Neural cell (in vitro differentiated cells): ENCODE measurements around the gene ZBTB46. TPM values are rescaled to one million over a fixed set of nuclear protein-coding genes. Genes with fewer than 3 reads are reported as not detected.

ENCODE experiments used
- H2AFZ ChIP-seq: fragments of 200-600, 300-800 bp; sonication (generic), shearing (Covaris generic); 2 replicates; pipeline ENCODE4 v1.6.0; 2014; ENCODE audit warnings: low read depth, mild to moderate bottlenecking, antibody characterized with exemption, low read length, moderate library complexity
- H3F3A ChIP-seq: fragments of 200-600 bp; shearing (Covaris generic); 2 replicates; pipeline ENCODE4 v1.6.1; 2016; ENCODE audit warnings: mild to moderate bottlenecking, moderate library complexity, mixed read lengths, antibody characterized with exemption, low read length; ENCODE audit not compliant: insufficient read depth, poor library complexity, severe bottlenecking
- H3K27ac ChIP-seq: fragments of 200-600, 300-800 bp; sonication (generic), shearing (Covaris generic); 2 replicates; pipeline ENCODE4 v1.5.1; 2014; ENCODE audit warnings: mild to moderate bottlenecking, low read length, moderate library complexity
- H3K27me3 ChIP-seq: fragments of 300-800, 200-600 bp; sonication (generic), shearing (Covaris generic); 2 replicates; pipeline ENCODE4 v1.6.0; 2014; ENCODE audit warnings: mild to moderate bottlenecking, low read depth, low read length, moderate library complexity; ENCODE audit not compliant: insufficient read depth
- H3K36me3 ChIP-seq: fragments of 300-800, 200-600 bp; sonication (generic), shearing (Covaris generic); 2 replicates; pipeline ENCODE4 v1.5.1; 2014; ENCODE audit warnings: mild to moderate bottlenecking, antibody characterized with exemption, low read length, moderate library complexity; ENCODE audit not compliant: insufficient read depth
- H3K4me2 ChIP-seq: fragments of 300-800, 200-600 bp; sonication (generic), shearing (Covaris generic); 2 replicates; pipeline ENCODE4 v1.6.0; 2014; ENCODE audit warnings: mild to moderate bottlenecking, low read length
- H3K4me3 ChIP-seq: fragments of 300-800, 200-600 bp; sonication (generic), shearing (Covaris generic); 2 replicates; pipeline ENCODE4 v1.5.1; 2014; ENCODE audit warnings: mild to moderate bottlenecking, low read length, moderate library complexity
- H3K79me2 ChIP-seq: fragments of 200-600 bp; shearing (Covaris generic); replicated peaks from 2 replicates; pipeline ENCODE4 v1.6.0; 2014; ENCODE audit warnings: mild to moderate bottlenecking, low read length, moderate library complexity; ENCODE audit not compliant: insufficient read depth
- H3K9ac ChIP-seq: fragments of 300-800, 200-600 bp; sonication (generic), shearing (Covaris generic); 2 replicates; pipeline ENCODE4 v1.6.1; 2016; ENCODE audit warnings: mild to moderate bottlenecking, low read length, mixed read lengths
- H3K9me2 ChIP-seq: fragments of 200-600 bp; shearing (Covaris generic); 2 replicates; pipeline ENCODE4 v1.6.1; 2016; ENCODE audit warnings: mild to moderate bottlenecking, low read length, mixed read lengths; ENCODE audit not compliant: insufficient read depth
- H3K9me3 ChIP-seq: fragments of 200-600, 300-800 bp; sonication (generic), shearing (Covaris generic); 2 replicates; pipeline ENCODE4 v1.6.1; 2016; ENCODE audit warnings: mild to moderate bottlenecking, mixed run types, low read length, moderate library complexity, mixed read lengths
- H4K20me1 ChIP-seq: fragments of 200-600 bp; shearing (Covaris generic); 2 replicates; pipeline ENCODE4 v1.6.1; 2016; ENCODE audit warnings: mild to moderate bottlenecking, mixed run types; ENCODE audit not compliant: insufficient read depth
- EP300 ChIP-seq: fragments of 450-650 bp; conservative IDR thresholded peaks from 2 replicates; pipeline ENCODE4 v1.6.1; 2014; ENCODE audit warnings: antibody characterized with exemption, mild to moderate bottlenecking, moderate library complexity; ENCODE audit not compliant: poor library complexity, severe bottlenecking
- EZH2 ChIP-seq: fragments of 200-600, 300-800 bp; shearing (Covaris generic), sonication (generic); IDR thresholded peaks from 2 replicates; pipeline ENCODE4 v1.6.1; 2014; ENCODE audit warnings: antibody characterized with exemption, low read length, borderline replicate concordance, mild to moderate bottlenecking; ENCODE audit not compliant: insufficient read depth, poor library complexity, severe bottlenecking
- MXI1 ChIP-seq: fragments of 450-650 bp; conservative IDR thresholded peaks from 2 replicates; pipeline ENCODE4 v1.6.1; 2014; ENCODE audit warnings: antibody characterized with exemption, mild to moderate bottlenecking; ENCODE audit not compliant: poor library complexity, severe bottlenecking
- POLR2AphosphoS5 ChIP-seq: IDR thresholded peaks from 2 replicates; pipeline ENCODE4 v1.6.1; 2012
- RAD21 ChIP-seq: fragments of 450-650 bp; conservative IDR thresholded peaks from 2 replicates; pipeline ENCODE4 v1.6.1; 2014; ENCODE audit warnings: antibody characterized with exemption, mild to moderate bottlenecking, moderate library complexity
- SMC3 ChIP-seq: fragments of 450-650 bp; conservative IDR thresholded peaks from 2 replicates; pipeline ENCODE4 v1.6.1; 2014; ENCODE audit warnings: antibody characterized with exemption, mild to moderate bottlenecking, moderate library complexity; ENCODE audit not compliant: poor library complexity
- TAF1 ChIP-seq: IDR thresholded peaks from 2 replicates; pipeline ENCODE4 v1.6.1; 2012; ENCODE audit warnings: low read depth
- polyA plus RNA-seq: library from polyadenylated mRNA; depleted of rRNA; stranded (reverse); fragments of >200 nt; gene quantifications from 2 replicates; pipeline ENCODE4 v1.2.3, GENCODE V29; 2014
- TF ChIP-seq, protein P1 (sequence below): fragments of 450-650 bp; IDR thresholded peaks from 2 replicates; pipeline ENCODE4 v1.5.1; 2014; ENCODE audit warnings: antibody characterized with exemption, mild to moderate bottlenecking, moderate library complexity; ENCODE audit not compliant: poor library complexity, severe bottlenecking
- TF ChIP-seq, protein P2 (sequence below): IDR thresholded peaks from 2 replicates; pipeline ENCODE4 v1.6.1; 2012; ENCODE audit warnings: borderline replicate concordance

ZBTB46 gene
- polyA plus RNA-seq, 1 donor from 2014 or later: 15.0 TPM

DNA sequence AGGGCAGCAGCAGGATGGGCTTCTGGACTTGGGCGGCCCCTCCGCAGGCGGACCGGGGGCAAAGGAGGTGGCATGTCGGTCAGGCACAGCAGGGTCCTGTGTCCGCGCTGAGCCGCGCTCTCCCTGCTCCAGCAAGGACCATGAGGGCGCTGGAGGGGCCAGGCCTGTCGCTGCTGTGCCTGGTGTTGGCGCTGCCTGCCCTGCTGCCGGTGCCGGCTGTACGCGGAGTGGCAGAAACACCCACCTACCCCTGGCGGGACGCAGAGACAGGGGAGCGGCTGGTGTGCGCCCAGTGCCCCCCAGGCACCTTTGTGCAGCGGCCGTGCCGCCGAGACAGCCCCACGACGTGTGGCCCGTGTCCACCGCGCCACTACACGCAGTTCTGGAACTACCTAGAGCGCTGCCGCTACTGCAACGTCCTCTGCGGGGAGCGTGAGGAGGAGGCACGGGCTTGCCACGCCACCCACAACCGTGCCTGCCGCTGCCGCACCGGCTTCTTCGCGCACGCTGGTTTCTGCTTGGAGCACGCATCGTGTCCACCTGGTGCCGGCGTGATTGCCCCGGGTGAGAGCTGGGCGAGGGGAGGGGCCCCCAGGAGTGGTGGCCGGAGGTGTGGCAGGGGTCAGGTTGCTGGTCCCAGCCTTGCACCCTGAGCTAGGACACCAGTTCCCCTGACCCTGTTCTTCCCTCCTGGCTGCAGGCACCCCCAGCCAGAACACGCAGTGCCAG lies 134.3 kb downstream of the ZBTB46 start, which contains the start of gene TNFRSF6B:
TNFRSF6B (plus strand) TSS at position 25 of the 729 bp plus-strand sequence; CDS start at position 141, 116 bp downstream.
- Histone ChIP-seq H3K36me3 (no peaks in the 10 kb centered on the region), H3K9me3 (no peaks in the 10 kb centered on the region), H4K20me1 (no peaks in the 10 kb centered on the region), H3K9me2 (no peaks in the 10 kb centered on the region), H3K9ac (no peak within 1 kb of the TSS), H3K79me2 (no peaks in the 10 kb centered on the region), H2AFZ (no peak within 1 kb of the TSS), H3K4me3 (no peak within 1 kb of the TSS), H3K27me3 (no peaks in the 10 kb centered on the region), H3K27ac (no peak within 1 kb of the TSS), H3F3A (no peaks in the 10 kb centered on the region), H3K4me2 (no peak within 1 kb of the TSS)
- no peak for TF ChIP-seq EZH2
- TF ChIP-seq SMC3: no peak
- no peak for TF ChIP-seq POLR2AphosphoS5
- no peak for TF ChIP-seq TAF1
- no peak for TF ChIP-seq EP300
- TF ChIP-seq, protein P1, sequence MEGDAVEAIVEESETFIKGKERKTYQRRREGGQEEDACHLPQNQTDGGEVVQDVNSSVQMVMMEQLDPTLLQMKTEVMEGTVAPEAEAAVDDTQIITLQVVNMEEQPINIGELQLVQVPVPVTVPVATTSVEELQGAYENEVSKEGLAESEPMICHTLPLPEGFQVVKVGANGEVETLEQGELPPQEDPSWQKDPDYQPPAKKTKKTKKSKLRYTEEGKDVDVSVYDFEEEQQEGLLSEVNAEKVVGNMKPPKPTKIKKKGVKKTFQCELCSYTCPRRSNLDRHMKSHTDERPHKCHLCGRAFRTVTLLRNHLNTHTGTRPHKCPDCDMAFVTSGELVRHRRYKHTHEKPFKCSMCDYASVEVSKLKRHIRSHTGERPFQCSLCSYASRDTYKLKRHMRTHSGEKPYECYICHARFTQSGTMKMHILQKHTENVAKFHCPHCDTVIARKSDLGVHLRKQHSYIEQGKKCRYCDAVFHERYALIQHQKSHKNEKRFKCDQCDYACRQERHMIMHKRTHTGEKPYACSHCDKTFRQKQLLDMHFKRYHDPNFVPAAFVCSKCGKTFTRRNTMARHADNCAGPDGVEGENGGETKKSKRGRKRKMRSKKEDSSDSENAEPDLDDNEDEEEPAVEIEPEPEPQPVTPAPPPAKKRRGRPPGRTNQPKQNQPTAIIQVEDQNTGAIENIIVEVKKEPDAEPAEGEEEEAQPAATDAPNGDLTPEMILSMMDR: no peak
- no peak for TF ChIP-seq MXI1
- TF ChIP-seq, protein P2, sequence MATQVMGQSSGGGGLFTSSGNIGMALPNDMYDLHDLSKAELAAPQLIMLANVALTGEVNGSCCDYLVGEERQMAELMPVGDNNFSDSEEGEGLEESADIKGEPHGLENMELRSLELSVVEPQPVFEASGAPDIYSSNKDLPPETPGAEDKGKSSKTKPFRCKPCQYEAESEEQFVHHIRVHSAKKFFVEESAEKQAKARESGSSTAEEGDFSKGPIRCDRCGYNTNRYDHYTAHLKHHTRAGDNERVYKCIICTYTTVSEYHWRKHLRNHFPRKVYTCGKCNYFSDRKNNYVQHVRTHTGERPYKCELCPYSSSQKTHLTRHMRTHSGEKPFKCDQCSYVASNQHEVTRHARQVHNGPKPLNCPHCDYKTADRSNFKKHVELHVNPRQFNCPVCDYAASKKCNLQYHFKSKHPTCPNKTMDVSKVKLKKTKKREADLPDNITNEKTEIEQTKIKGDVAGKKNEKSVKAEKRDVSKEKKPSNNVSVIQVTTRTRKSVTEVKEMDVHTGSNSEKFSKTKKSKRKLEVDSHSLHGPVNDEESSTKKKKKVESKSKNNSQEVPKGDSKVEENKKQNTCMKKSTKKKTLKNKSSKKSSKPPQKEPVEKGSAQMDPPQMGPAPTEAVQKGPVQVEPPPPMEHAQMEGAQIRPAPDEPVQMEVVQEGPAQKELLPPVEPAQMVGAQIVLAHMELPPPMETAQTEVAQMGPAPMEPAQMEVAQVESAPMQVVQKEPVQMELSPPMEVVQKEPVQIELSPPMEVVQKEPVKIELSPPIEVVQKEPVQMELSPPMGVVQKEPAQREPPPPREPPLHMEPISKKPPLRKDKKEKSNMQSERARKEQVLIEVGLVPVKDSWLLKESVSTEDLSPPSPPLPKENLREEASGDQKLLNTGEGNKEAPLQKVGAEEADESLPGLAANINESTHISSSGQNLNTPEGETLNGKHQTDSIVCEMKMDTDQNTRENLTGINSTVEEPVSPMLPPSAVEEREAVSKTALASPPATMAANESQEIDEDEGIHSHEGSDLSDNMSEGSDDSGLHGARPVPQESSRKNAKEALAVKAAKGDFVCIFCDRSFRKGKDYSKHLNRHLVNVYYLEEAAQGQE: no peak
- TF ChIP-seq RAD21: no peak

DNA sequence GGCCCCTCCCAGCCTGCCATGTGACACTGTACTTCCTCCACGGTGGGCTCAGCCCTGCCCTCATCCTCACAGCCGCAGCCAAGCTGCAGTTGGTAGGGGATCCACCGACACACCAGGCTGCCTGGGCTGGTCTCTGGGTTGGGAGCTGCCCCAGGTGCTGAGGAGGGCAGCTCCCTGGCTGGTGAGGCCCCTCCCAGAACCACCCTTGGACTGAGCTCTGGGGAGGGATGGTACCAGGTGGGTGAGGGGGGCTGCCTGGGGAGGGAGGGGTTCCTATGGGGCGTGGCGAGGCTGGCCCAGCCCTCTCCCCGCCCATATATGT lies 134.8 kb downstream of the ZBTB46 start:
- Histone ChIP-seq H3K9ac (no peak overlapping the region), H2AFZ (no peak overlapping the region), H3K36me3 (no peaks in the 10 kb centered on the region), H4K20me1 (no peaks in the 10 kb centered on the region), H3K27me3 (no peaks in the 10 kb centered on the region), H3F3A (no peaks in the 10 kb centered on the region), H3K4me2 (no peak overlapping the region), H3K27ac (no peak overlapping the region), H3K79me2 (no peaks in the 10 kb centered on the region), H3K9me3 (no peaks in the 10 kb centered on the region), H3K4me3 (no peak overlapping the region), H3K9me2 (no peaks in the 10 kb centered on the region)
- TF ChIP-seq, protein P2: no peak
- TF ChIP-seq, protein P1: no peak
- no peak for TF ChIP-seq SMC3
- TF ChIP-seq POLR2AphosphoS5: no peak
- no peak for TF ChIP-seq MXI1
- TF ChIP-seq EP300: no peak
- no peak for TF ChIP-seq EZH2
- TF ChIP-seq RAD21: no peak
- TF ChIP-seq TAF1: no peak
